Measurements from ENCODE around the gene ST6GAL1.

ST6GAL1 gene

GRCh38 chr3:187125319-187126031, 195.1 kb downstream of the ST6GAL1 start:
- H3K27ac ChIP-seq, result no peak overlapping the region
- no peak for TF ChIP-seq CTCF (IDR thresholded peaks at IDR 0.05)
- no peak overlapping the region for H3K4me3 ChIP-seq
- no peak for DNase-seq (ENCODE audit: low spot score)
